ENCODE data around the gene NSF. TPM values are rescaled to one million over a fixed set of nuclear protein-coding genes. Genes with fewer than 3 reads are reported as not detected.
"Not testable (repeated sequence)": the region's sequence is repeated elsewhere in the genome, so short reads cannot be mapped to it uniquely, and the experiment has no call there.

NSF gene
- 17.0 TPM for polyA plus RNA-seq (2013)

DNA sequence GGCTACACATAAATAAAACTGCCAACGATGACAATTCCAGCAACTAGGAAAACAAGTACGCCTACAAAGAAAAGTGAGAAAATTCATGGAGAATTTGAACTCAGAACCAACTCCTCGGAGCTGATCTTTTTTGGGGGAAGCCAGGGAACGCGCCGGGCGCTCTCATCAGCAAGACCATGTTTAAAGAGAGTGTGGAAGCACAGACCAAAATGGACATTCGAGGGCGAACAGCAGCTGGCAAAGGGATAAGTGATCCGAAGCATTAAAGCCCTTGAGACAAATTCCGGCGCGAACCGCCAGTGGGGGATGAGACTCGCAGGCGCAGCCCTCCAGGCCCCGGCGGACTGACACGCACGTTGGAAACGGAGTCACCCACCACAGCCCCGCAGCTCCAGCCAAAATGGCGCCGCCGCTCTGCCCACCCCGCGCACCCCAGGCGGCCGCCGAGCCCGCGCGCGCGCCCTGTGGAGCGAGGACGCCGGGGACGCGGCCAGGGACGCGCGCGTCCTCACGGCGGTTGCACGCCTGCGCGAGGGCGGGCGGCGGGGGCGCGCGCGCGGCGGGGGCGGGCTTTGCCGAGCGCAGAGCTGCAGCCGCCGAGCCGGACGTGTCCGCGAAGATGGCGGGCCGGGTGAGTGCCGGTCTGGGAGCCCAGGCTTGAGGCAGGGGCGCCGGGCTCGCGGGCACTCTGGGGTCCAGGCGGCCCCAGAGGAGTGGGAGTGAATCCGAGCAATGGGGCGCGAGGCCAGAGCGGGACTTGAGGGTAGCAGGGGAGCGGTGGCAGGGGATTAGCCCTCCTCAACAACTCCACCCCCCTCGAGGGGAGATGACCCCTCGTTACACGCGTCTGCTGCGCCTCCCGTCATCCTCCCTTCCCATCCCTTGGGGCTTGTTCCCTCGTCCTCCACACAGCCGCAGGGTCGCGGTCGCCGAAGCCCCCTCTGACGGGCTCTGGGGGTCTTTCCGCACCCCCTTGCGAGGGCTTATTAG, at the start of gene NSF:
Gene NSF, plus strand, starts transcription at position 513 of the 990 bp plus-strand sequence. Its CDS starts 107 bp downstream, at position 620.
- H3K36me3 ChIP-seq (ENCODE audit: control insufficient read depth in 4 of 4, insufficient read depth in 4 of 4, low read length in 3 of 4); H3K4me3 ChIP-seq (ENCODE audit: control insufficient read depth in 1 of 7, extremely low read depth in 1 of 7, insufficient read depth in 4 of 7, low read depth in 2 of 7, low read length in 6 of 7); H3K4me1 ChIP-seq (ENCODE audit: control extremely low read depth in 1 of 4, control insufficient read depth in 4 of 4, insufficient read depth in 4 of 4, low read length in 3 of 4); H3K27me3 ChIP-seq (replicated peaks in 2 of 5; ENCODE audit: control insufficient read depth in 4 of 5, insufficient read depth in 5 of 5, low read length in 4 of 5); CTCF ChIA-PET; H3K27ac ChIP-seq (ENCODE audit: insufficient read depth in 1 of 2, low read depth in 1 of 2, low read length in 2 of 2, poor library complexity in 1 of 2, severe bottlenecking in 2 of 2); POLR2A ChIA-PET; DNase-seq; H3K9me3 ChIP-seq (ENCODE audit: control extremely low read depth in 1 of 5, control insufficient read depth in 4 of 5, insufficient read depth in 2 of 5, low read depth in 1 of 5, low read length in 4 of 5): not testable (repeated sequence)
- no CpG with 5 or more reads among the region's 95 CpGs for WGBS (ENCODE audit: insufficient coverage)

DNA sequence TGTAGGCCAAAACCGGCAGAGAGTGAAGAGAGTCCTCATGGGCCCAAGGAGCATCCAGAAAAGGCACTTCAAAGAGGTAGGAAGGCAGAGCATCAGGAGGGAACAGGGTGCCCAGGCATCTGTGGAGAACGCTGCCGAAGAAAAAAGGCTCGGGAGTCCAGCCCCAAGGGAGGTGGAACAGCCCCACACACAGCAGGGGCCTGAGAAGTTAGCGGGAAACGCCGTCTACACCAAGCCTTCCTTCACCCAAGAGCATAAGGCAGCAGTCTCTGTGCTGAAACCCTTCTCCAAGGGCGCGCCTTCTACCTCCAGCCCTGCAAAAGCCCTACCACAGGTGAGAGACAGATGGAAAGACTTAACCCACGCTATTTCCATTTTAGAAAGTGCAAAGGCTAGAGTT, 41.9 kb upstream of the NSF start:
- H3K4me3 ChIP-seq (ENCODE audit: control insufficient read depth in 1 of 7, extremely low read depth in 1 of 7, insufficient read depth in 4 of 7, low read depth in 2 of 7, low read length in 6 of 7); CTCF ChIA-PET; H3K36me3 ChIP-seq (ENCODE audit: control insufficient read depth in 4 of 4, insufficient read depth in 4 of 4, low read length in 3 of 4); DNase-seq; H3K4me1 ChIP-seq (ENCODE audit: control extremely low read depth in 1 of 4, control insufficient read depth in 4 of 4, insufficient read depth in 4 of 4, low read length in 3 of 4); H3K9me3 ChIP-seq (ENCODE audit: control extremely low read depth in 1 of 5, control insufficient read depth in 4 of 5, insufficient read depth in 2 of 5, low read depth in 1 of 5, low read length in 4 of 5); POLR2A ChIA-PET; H3K27me3 ChIP-seq (replicated peaks in 2 of 5; ENCODE audit: control insufficient read depth in 4 of 5, insufficient read depth in 5 of 5, low read length in 4 of 5); H3K27ac ChIP-seq (ENCODE audit: insufficient read depth in 1 of 2, low read depth in 1 of 2, low read length in 2 of 2, poor library complexity in 1 of 2, severe bottlenecking in 2 of 2): not testable (repeated sequence)
- 94% methylated on average over 3 of the region's 10 CpGs for WGBS (ENCODE audit: insufficient coverage)

DNA sequence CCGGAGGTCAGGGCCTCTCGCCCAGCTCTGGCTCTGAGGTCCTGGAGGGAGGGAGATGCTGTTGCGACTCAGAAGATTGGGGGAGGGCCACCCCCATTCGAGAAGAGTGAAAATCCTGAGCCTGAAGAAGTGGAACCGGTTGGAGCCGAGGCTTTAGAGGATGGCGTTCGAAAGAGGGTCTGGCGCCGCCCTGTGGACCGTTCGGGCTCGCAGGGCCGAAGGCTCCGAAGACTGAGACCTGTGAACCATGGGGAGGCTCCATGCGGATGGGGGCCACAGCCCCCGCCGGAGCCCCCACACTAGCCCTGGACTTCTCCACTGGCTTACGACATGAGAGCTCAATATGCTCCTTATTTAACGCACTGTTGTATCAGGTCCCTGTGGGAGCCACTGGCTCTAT, 31.3 kb upstream of the NSF start:
- CTCF ChIA-PET; H3K4me1 ChIP-seq (ENCODE audit: control extremely low read depth in 1 of 4, control insufficient read depth in 4 of 4, insufficient read depth in 4 of 4, low read length in 3 of 4); H3K36me3 ChIP-seq (ENCODE audit: control insufficient read depth in 4 of 4, insufficient read depth in 4 of 4, low read length in 3 of 4); H3K9me3 ChIP-seq (ENCODE audit: control extremely low read depth in 1 of 5, control insufficient read depth in 4 of 5, insufficient read depth in 2 of 5, low read depth in 1 of 5, low read length in 4 of 5); POLR2A ChIA-PET; H3K27ac ChIP-seq (ENCODE audit: insufficient read depth in 1 of 2, low read depth in 1 of 2, low read length in 2 of 2, poor library complexity in 1 of 2, severe bottlenecking in 2 of 2); H3K4me3 ChIP-seq (ENCODE audit: control insufficient read depth in 1 of 7, extremely low read depth in 1 of 7, insufficient read depth in 4 of 7, low read depth in 2 of 7, low read length in 6 of 7); H3K27me3 ChIP-seq (replicated peaks in 2 of 5; ENCODE audit: control insufficient read depth in 4 of 5, insufficient read depth in 5 of 5, low read length in 4 of 5); DNase-seq: not testable (repeated sequence)
- WGBS (ENCODE audit: insufficient coverage), result no CpG with 5 or more reads among the region's 20 CpGs

DNA sequence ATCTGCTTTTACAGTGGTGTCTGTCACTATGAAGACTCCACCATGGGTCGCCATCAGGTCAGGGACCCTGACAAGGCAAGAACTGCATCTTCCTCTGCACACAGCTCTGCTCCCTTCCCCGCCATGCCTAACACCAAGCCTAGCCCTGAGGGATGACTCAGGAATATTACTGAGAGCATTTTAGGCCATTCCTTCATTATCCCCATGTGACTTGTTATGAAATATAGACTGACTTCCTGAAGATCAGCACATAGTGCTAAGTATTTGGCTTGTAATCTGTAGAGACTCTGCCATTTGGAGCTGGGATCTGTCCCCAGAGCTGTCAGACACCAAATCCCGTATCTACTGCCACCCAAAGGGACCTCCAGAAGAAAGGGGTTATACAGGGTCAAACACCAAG, 30.4 kb upstream of the NSF start:
- CTCF ChIA-PET; H3K27ac ChIP-seq (ENCODE audit: insufficient read depth in 1 of 2, low read depth in 1 of 2, low read length in 2 of 2, poor library complexity in 1 of 2, severe bottlenecking in 2 of 2); H3K27me3 ChIP-seq (replicated peaks in 2 of 5; ENCODE audit: control insufficient read depth in 4 of 5, insufficient read depth in 5 of 5, low read length in 4 of 5); POLR2A ChIA-PET; H3K9me3 ChIP-seq (ENCODE audit: control extremely low read depth in 1 of 5, control insufficient read depth in 4 of 5, insufficient read depth in 2 of 5, low read depth in 1 of 5, low read length in 4 of 5); H3K36me3 ChIP-seq (ENCODE audit: control insufficient read depth in 4 of 4, insufficient read depth in 4 of 4, low read length in 3 of 4); H3K4me1 ChIP-seq (ENCODE audit: control extremely low read depth in 1 of 4, control insufficient read depth in 4 of 4, insufficient read depth in 4 of 4, low read length in 3 of 4); DNase-seq; H3K4me3 ChIP-seq (ENCODE audit: control insufficient read depth in 1 of 7, extremely low read depth in 1 of 7, insufficient read depth in 4 of 7, low read depth in 2 of 7, low read length in 6 of 7): not testable (repeated sequence)
- no CpG with 5 or more reads among the region's 3 CpGs for WGBS (ENCODE audit: insufficient coverage)

DNA sequence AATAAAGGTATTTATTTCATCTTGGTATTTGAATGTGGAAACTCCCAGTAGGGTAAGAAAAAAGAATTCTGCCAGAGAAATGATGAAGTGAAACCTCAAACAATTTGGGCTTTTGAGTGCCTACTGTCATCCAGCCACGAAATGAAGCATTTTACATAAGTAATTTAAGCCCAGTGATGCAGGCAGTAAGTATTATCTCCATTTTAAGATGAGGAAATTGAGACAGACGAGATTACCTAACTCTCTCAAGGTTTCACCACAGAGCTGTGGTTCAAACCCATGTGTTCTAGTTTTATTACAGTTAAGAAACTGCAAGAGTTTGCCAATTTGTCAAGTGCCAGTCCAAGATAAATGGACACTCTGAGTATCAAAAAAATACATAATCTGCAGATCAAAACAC, 24.2 kb upstream of the NSF start:
- DNase-seq; H3K9me3 ChIP-seq (ENCODE audit: control extremely low read depth in 1 of 5, control insufficient read depth in 4 of 5, insufficient read depth in 2 of 5, low read depth in 1 of 5, low read length in 4 of 5); H3K4me3 ChIP-seq (ENCODE audit: control insufficient read depth in 1 of 7, extremely low read depth in 1 of 7, insufficient read depth in 4 of 7, low read depth in 2 of 7, low read length in 6 of 7); H3K4me1 ChIP-seq (ENCODE audit: control extremely low read depth in 1 of 4, control insufficient read depth in 4 of 4, insufficient read depth in 4 of 4, low read length in 3 of 4); CTCF ChIA-PET; POLR2A ChIA-PET; H3K27me3 ChIP-seq (replicated peaks in 2 of 5; ENCODE audit: control insufficient read depth in 4 of 5, insufficient read depth in 5 of 5, low read length in 4 of 5); H3K36me3 ChIP-seq (ENCODE audit: control insufficient read depth in 4 of 4, insufficient read depth in 4 of 4, low read length in 3 of 4); H3K27ac ChIP-seq (ENCODE audit: insufficient read depth in 1 of 2, low read depth in 1 of 2, low read length in 2 of 2, poor library complexity in 1 of 2, severe bottlenecking in 2 of 2): not testable (repeated sequence)
- WGBS (ENCODE audit: insufficient coverage), result no CpG with 5 or more reads among the region's 2 CpGs

DNA sequence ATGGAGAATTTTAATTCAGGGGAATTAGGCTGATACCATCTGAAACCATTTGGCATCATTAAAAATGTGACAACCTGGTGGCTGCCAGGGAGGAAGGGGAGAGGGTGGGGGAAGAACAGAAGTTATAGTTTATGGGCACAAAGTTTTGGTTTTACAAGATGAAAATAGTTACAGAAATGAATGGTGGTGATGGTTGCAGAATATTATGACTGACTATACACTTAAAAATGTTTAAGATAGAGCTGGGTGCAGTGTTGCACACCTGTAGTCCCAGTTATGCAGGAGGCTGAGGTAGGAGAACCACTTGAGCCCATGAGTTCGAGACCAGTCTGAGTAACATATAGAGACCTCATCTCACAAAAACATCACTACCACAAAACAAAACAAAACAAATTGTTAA, 23.5 kb upstream of the NSF start:
- CTCF ChIA-PET; H3K9me3 ChIP-seq (ENCODE audit: control extremely low read depth in 1 of 5, control insufficient read depth in 4 of 5, insufficient read depth in 2 of 5, low read depth in 1 of 5, low read length in 4 of 5); POLR2A ChIA-PET; H3K4me1 ChIP-seq (ENCODE audit: control extremely low read depth in 1 of 4, control insufficient read depth in 4 of 4, insufficient read depth in 4 of 4, low read length in 3 of 4); H3K27ac ChIP-seq (ENCODE audit: insufficient read depth in 1 of 2, low read depth in 1 of 2, low read length in 2 of 2, poor library complexity in 1 of 2, severe bottlenecking in 2 of 2); H3K27me3 ChIP-seq (replicated peaks in 2 of 5; ENCODE audit: control insufficient read depth in 4 of 5, insufficient read depth in 5 of 5, low read length in 4 of 5); DNase-seq; H3K4me3 ChIP-seq (ENCODE audit: control insufficient read depth in 1 of 7, extremely low read depth in 1 of 7, insufficient read depth in 4 of 7, low read depth in 2 of 7, low read length in 6 of 7); H3K36me3 ChIP-seq (ENCODE audit: control insufficient read depth in 4 of 4, insufficient read depth in 4 of 4, low read length in 3 of 4): not testable (repeated sequence)
- WGBS (ENCODE audit: insufficient coverage), result no CpG with 5 or more reads among the region's 1 CpG

DNA sequence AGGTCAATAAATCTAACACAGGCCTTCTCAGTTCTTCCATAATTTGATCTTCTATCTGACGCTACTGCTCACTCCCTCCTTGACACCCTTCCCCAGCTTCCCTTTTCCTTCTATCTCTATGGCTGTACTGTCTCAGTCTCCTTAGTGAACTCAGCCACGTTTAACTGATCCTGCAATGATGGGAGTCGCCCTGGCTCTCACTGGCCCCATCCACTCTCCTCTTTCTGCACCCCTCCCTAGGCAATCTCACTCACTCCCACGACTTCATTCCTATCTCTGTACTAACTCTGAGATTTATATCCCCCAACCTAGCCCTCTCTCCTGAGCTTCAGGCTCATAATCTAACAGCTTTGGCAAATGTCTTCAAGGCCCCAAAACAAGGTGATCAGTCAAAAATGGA, 18.7 kb upstream of the NSF start:
- DNase-seq; H3K4me1 ChIP-seq (ENCODE audit: control extremely low read depth in 1 of 4, control insufficient read depth in 4 of 4, insufficient read depth in 4 of 4, low read length in 3 of 4); H3K9me3 ChIP-seq (ENCODE audit: control extremely low read depth in 1 of 5, control insufficient read depth in 4 of 5, insufficient read depth in 2 of 5, low read depth in 1 of 5, low read length in 4 of 5); H3K4me3 ChIP-seq (ENCODE audit: control insufficient read depth in 1 of 7, extremely low read depth in 1 of 7, insufficient read depth in 4 of 7, low read depth in 2 of 7, low read length in 6 of 7); H3K27me3 ChIP-seq (replicated peaks in 2 of 5; ENCODE audit: control insufficient read depth in 4 of 5, insufficient read depth in 5 of 5, low read length in 4 of 5); H3K27ac ChIP-seq (ENCODE audit: insufficient read depth in 1 of 2, low read depth in 1 of 2, low read length in 2 of 2, poor library complexity in 1 of 2, severe bottlenecking in 2 of 2); CTCF ChIA-PET; H3K36me3 ChIP-seq (ENCODE audit: control insufficient read depth in 4 of 4, insufficient read depth in 4 of 4, low read length in 3 of 4); POLR2A ChIA-PET: not testable (repeated sequence)
- no CpG with 5 or more reads among the region's 4 CpGs for WGBS (ENCODE audit: insufficient coverage)

Data from common myeloid progenitor, CD34-positive (primary cell).